Measurements from ENCODE around the gene KRT32.

KRT32 gene

GRCh38 chr17:41491476-41491875 lies 24.3 kb upstream of the KRT32 start:
- no peaks in the 10 kb centered on the region; the same call in 1 of the 2 replicates for H3K27me3 ChIP-seq (ENCODE audit: control insufficient read depth, insufficient read depth, low read length)
- H3K9me3 ChIP-seq (ENCODE audit: control insufficient read depth, insufficient read depth, low read length), result no peaks in the 10 kb centered on the region
- no peaks in the 10 kb centered on the region for H3K4me1 ChIP-seq (ENCODE audit: control insufficient read depth, insufficient read depth, low read length)
- H3K4me3 ChIP-seq (ENCODE audit: low read depth, low read length), result no peak overlapping the region
- H3K36me3 ChIP-seq (ENCODE audit: control insufficient read depth, insufficient read depth, low read length), result no peaks in the 10 kb centered on the region
- no peak overlapping the region for H3K27ac ChIP-seq (ENCODE audit: low read depth, low read length)
- no peak overlapping the region for H3K9ac ChIP-seq (ENCODE audit: low read depth, low read length)

GRCh38 chr17:41490000-41490990 lies 23.1 kb upstream of the KRT32 start:
- no peaks in the 10 kb centered on the region for H3K36me3 ChIP-seq (ENCODE audit: control insufficient read depth, insufficient read depth, low read length)
- H3K4me1 ChIP-seq (ENCODE audit: control insufficient read depth, insufficient read depth, low read length), result no peaks in the 10 kb centered on the region
- no peak overlapping the region for H3K9ac ChIP-seq (ENCODE audit: low read depth, low read length)
- no peaks in the 10 kb centered on the region for H3K9me3 ChIP-seq (ENCODE audit: control insufficient read depth, insufficient read depth, low read length)
- H3K4me3 ChIP-seq (ENCODE audit: low read depth, low read length), result no peak overlapping the region
- H3K27ac ChIP-seq (ENCODE audit: low read depth, low read length), result no peak overlapping the region
- H3K27me3 ChIP-seq (ENCODE audit: control insufficient read depth, insufficient read depth, low read length), result no peaks in the 10 kb centered on the region; the same call in 1 of the 2 replicates

- H3K27me3 ChIP-seq (ENCODE audit: control insufficient read depth, insufficient read depth, low read length), result no peaks in the 10 kb centered on the region; the same call in 1 of the 2 replicates
- H3K36me3 ChIP-seq (ENCODE audit: control insufficient read depth, insufficient read depth, low read length), result no peaks in the 10 kb centered on the region
- H3K4me3 ChIP-seq (ENCODE audit: low read depth, low read length), result no peak within 1 kb of the TSS
- H3K27ac ChIP-seq (ENCODE audit: low read depth, low read length), result no peak within 1 kb of the TSS
- no peaks in the 10 kb centered on the region for H3K4me1 ChIP-seq (ENCODE audit: control insufficient read depth, insufficient read depth, low read length)
- H3K9me3 ChIP-seq (ENCODE audit: control insufficient read depth, insufficient read depth, low read length), result no peaks in the 10 kb centered on the region
- H3K9ac ChIP-seq (ENCODE audit: low read depth, low read length), result no peak within 1 kb of the TSS
Observed at GRCh38 chr17:41489531-41489930, 22.3 kb upstream of the KRT32 start, which contains the start of gene KRT36. Gene KRT36 (minus strand): TSS chr17:41489910. CDS start chr17:41489864, 46 bp downstream.

GRCh38 chr17:41486809-41487530 lies 19.8 kb upstream of the KRT32 start:
- Histone ChIP-seq H3K9ac (ENCODE audit: low read depth, low read length) (no peak overlapping the region), H3K4me3 (ENCODE audit: low read depth, low read length) (no peak overlapping the region), H3K27ac (ENCODE audit: low read depth, low read length) (no peak overlapping the region), H3K27me3 (ENCODE audit: control insufficient read depth, insufficient read depth, low read length) (no peaks in the 10 kb centered on the region; the same call in 1 of the 2 replicates), H3K9me3 (ENCODE audit: control insufficient read depth, insufficient read depth, low read length) (no peaks in the 10 kb centered on the region), H3K36me3 (ENCODE audit: control insufficient read depth, insufficient read depth, low read length) (no peaks in the 10 kb centered on the region), H3K4me1 (ENCODE audit: control insufficient read depth, insufficient read depth, low read length) (no peaks in the 10 kb centered on the region)

- Histone ChIP-seq H3K36me3 (ENCODE audit: control insufficient read depth, insufficient read depth, low read length) (no peaks in the 10 kb centered on the region), H3K27ac (ENCODE audit: low read depth, low read length) (no peak overlapping the region), H3K9me3 (ENCODE audit: control insufficient read depth, insufficient read depth, low read length) (no peaks in the 10 kb centered on the region), H3K4me3 (ENCODE audit: low read depth, low read length) (no peak overlapping the region), H3K9ac (ENCODE audit: low read depth, low read length) (no peak overlapping the region), H3K4me1 (ENCODE audit: control insufficient read depth, insufficient read depth, low read length) (no peaks in the 10 kb centered on the region), H3K27me3 (ENCODE audit: control insufficient read depth, insufficient read depth, low read length) (no peaks in the 10 kb centered on the region; the same call in 1 of the 2 replicates)
Observed at GRCh38 chr17:41486316-41486715, 19.1 kb upstream of the KRT32 start.

- Histone ChIP-seq H3K36me3 (ENCODE audit: control insufficient read depth, insufficient read depth, low read length) (no peaks in the 10 kb centered on the region), H3K9ac (ENCODE audit: low read depth, low read length) (no peak overlapping the region), H3K9me3 (ENCODE audit: control insufficient read depth, insufficient read depth, low read length) (no peaks in the 10 kb centered on the region), H3K27me3 (ENCODE audit: control insufficient read depth, insufficient read depth, low read length) (no peaks in the 10 kb centered on the region; the same call in 1 of the 2 replicates), H3K27ac (ENCODE audit: low read depth, low read length) (no peak overlapping the region), H3K4me1 (ENCODE audit: control insufficient read depth, insufficient read depth, low read length) (no peaks in the 10 kb centered on the region), H3K4me3 (ENCODE audit: low read depth, low read length) (no peak overlapping the region)
Observed at GRCh38 chr17:41484920-41485904, 18.0 kb upstream of the KRT32 start.

- H3K36me3 ChIP-seq (ENCODE audit: control insufficient read depth, insufficient read depth, low read length), result no peaks in the 10 kb centered on the region
- no peaks in the 10 kb centered on the region; the same call in 1 of the 2 replicates for H3K27me3 ChIP-seq (ENCODE audit: control insufficient read depth, insufficient read depth, low read length)
- H3K27ac ChIP-seq (ENCODE audit: low read depth, low read length), result no peak overlapping the region
- H3K9ac ChIP-seq (ENCODE audit: low read depth, low read length), result no peak overlapping the region
- H3K9me3 ChIP-seq (ENCODE audit: control insufficient read depth, insufficient read depth, low read length), result no peaks in the 10 kb centered on the region
- no peaks in the 10 kb centered on the region for H3K4me1 ChIP-seq (ENCODE audit: control insufficient read depth, insufficient read depth, low read length)
- no peak overlapping the region for H3K4me3 ChIP-seq (ENCODE audit: low read depth, low read length)
Observed at GRCh38 chr17:41483991-41484826, 17.0 kb upstream of the KRT32 start.

GRCh38 chr17:41483531-41483930 lies 16.3 kb upstream of the KRT32 start:
- no peaks in the 10 kb centered on the region for H3K9me3 ChIP-seq (ENCODE audit: control insufficient read depth, insufficient read depth, low read length)
- H3K4me3 ChIP-seq (ENCODE audit: low read depth, low read length), result no peak overlapping the region
- no peaks in the 10 kb centered on the region; the same call in 1 of the 2 replicates for H3K27me3 ChIP-seq (ENCODE audit: control insufficient read depth, insufficient read depth, low read length)
- no peak overlapping the region for H3K27ac ChIP-seq (ENCODE audit: low read depth, low read length)
- no peaks in the 10 kb centered on the region for H3K4me1 ChIP-seq (ENCODE audit: control insufficient read depth, insufficient read depth, low read length)
- H3K9ac ChIP-seq (ENCODE audit: low read depth, low read length), result no peak overlapping the region
- H3K36me3 ChIP-seq (ENCODE audit: control insufficient read depth, insufficient read depth, low read length), result no peaks in the 10 kb centered on the region

GRCh38 chr17:41481036-41481435 lies 13.8 kb upstream of the KRT32 start, which contains the start of gene KRT35:
Gene KRT35 (minus strand): TSS chr17:41481151. CDS start chr17:41481097, 54 bp downstream.
- H3K9me3 ChIP-seq (ENCODE audit: control insufficient read depth, insufficient read depth, low read length), result no peaks in the 10 kb centered on the region
- no peak within 1 kb of the TSS for H3K27ac ChIP-seq (ENCODE audit: low read depth, low read length)
- H3K4me3 ChIP-seq (ENCODE audit: low read depth, low read length), result no peak within 1 kb of the TSS
- no peaks in the 10 kb centered on the region for H3K36me3 ChIP-seq (ENCODE audit: control insufficient read depth, insufficient read depth, low read length)
- H3K9ac ChIP-seq (ENCODE audit: low read depth, low read length), result no peak within 1 kb of the TSS
- H3K27me3 ChIP-seq (ENCODE audit: control insufficient read depth, insufficient read depth, low read length), result no peaks in the 10 kb centered on the region
- H3K4me1 ChIP-seq (ENCODE audit: control insufficient read depth, insufficient read depth, low read length), result no peaks in the 10 kb centered on the region
